PC-3 (cell line): ENCODE results near the gene SIX1.

Experiments used
- EZH2phosphoT487 ChIP-seq: fragments of 300-600 bp; sonication (generic); IDR thresholded peaks from 2 replicates; pipeline ENCODE4 v1.6.1; 2018; ENCODE audit warnings: mild to moderate bottlenecking, antibody characterized with exemption, low read length, borderline replicate concordance
- TF ChIP-seq, protein P1 (sequence below): fragments of 300-600 bp; sonication (generic); conservative IDR thresholded peaks from 2 replicates; pipeline ENCODE4 v1.5.1; 2017; ENCODE audit warnings: antibody characterized with exemption, low read depth, mild to moderate bottlenecking, low read length

DNA sequence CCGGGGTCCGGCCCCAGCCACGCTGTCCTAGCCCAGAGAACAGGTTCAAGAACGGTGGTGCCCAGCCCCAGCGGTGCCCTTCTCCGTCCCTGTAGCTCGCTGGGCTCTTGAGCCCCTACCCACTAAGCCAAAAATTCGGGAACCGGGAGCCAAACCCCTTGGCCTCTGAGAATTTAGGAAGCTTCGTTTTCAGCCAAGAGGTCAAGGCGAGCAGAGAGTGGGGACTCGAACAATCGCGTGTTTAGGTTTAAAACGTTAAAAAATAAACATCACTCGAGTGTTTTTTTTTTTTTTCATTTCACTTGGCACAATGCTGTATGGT is 6.2 kb downstream of the SIX1 start:
- TF ChIP-seq, protein P1, sequence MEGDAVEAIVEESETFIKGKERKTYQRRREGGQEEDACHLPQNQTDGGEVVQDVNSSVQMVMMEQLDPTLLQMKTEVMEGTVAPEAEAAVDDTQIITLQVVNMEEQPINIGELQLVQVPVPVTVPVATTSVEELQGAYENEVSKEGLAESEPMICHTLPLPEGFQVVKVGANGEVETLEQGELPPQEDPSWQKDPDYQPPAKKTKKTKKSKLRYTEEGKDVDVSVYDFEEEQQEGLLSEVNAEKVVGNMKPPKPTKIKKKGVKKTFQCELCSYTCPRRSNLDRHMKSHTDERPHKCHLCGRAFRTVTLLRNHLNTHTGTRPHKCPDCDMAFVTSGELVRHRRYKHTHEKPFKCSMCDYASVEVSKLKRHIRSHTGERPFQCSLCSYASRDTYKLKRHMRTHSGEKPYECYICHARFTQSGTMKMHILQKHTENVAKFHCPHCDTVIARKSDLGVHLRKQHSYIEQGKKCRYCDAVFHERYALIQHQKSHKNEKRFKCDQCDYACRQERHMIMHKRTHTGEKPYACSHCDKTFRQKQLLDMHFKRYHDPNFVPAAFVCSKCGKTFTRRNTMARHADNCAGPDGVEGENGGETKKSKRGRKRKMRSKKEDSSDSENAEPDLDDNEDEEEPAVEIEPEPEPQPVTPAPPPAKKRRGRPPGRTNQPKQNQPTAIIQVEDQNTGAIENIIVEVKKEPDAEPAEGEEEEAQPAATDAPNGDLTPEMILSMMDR = no peak
- TF ChIP-seq EZH2phosphoT487 = no peak
